ENCODE measurements around the gene YARS2.

YARS2 gene

DNA sequence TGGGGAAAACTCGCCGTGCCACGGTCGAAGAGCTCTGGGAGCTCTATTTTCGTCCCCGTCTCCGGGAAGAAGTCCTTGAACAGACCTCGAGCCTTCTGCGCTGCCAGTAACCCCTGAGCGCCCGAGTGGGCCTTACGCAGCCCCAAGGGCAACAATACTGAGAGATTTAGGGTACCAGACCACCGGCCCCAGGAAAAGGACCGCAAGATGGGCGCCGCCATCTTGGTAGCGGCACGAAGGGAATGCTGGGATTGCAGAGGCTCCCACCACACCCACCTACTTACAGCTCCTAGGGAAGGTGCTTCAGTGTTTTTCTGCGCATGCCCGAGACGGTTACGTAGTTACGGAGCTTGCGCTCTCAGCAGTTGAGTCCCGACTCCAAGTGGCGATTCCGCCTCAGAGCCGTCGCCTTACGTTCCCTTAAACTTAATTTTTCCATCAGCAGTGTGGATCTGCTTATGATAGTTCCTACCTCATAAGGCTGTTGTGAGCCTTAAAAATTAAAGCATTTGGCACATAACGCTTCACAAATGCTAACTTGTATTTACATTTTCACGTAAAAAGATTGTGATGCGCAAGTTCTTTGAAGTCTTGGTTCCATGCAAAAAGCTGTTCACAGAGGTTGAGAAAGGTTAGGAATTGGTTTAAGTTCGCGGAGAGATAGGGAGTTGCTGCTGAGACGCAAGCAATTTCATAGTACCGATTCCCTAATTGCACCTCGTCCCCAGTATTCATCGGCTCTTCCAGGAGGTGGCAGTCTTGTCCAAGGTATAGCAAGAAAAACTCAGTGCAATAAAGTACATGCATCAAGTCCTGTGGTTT is at the start of gene YARS2:
TSS of gene YARS2 (minus strand) at position 244 of the 822 bp plus-strand sequence. CDS start at position 221, 23 bp downstream.
- peak; percentile 98 for DNase-seq

DNA sequence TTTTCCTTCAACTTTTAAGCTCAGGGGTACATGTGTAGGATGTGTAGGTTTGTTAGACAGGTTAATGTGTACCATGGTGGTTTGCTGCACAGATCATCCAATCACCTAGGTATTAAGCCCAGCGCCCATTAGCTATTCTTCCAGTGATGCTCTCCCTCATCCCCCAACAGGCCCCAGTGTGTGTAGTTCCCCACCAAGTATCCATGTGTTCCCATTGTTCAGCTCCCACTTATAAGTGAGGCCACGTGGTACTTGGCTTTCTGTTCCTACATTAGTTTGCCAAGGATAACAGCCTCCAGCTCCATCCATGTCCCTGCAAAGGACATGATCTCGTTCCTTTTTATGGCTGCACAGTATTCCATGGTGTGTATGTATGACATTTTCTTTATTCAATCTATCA is 48.6 kb upstream of the YARS2 start:
- DNase-seq = no peak

DNA sequence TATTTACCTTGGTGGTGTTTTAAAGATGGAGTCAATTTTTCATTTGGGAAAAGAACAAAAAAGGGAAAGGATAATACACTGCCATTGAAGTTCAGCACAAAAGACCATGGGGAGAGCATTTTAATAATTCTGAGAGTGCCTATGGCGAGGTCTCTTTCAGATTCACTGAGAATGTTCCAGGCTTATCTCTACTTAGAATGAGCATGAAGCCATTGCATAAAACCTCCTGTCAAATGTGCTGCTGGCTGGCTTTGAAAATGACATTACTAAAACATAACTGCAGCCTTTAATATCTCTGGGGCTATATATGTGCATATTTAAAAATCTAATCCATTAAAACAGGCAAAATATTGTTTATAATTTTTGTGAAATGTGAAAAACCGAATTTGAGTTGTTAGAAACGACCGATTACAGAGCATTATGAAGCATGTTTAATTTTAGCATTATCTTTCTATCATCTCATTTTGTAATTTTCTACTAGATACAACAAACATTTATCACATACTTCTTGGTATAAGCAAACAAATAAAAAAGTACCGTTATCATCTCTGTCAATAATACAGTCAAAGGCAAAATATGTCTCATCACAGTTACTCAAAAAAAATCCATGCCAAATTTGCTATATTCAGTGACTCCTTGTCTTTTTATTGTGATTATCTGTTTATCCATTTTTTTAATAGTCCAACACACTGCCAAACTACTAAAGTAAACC is 45.7 kb upstream of the YARS2 start:
- DNase-seq = no peak

DNA sequence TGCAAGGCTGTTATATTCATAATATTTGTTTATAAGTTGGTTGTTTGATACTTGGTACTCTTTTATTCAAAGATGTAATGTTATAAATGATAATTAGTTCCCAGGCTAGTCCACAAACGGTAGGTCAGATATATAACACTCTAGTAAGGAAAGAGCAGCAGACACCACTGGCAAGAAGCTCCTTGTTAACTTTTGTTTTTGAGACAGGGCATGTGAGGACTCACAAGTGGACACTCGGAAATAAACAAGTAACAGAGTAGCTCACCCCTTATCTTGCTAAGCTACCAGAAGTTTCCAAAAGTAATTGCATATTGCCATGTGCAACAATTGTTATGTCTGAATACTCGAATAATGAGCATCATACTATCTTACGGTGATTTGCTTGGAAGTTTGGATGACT is 38.6 kb upstream of the YARS2 start:
- DNase-seq = no peak

DNA sequence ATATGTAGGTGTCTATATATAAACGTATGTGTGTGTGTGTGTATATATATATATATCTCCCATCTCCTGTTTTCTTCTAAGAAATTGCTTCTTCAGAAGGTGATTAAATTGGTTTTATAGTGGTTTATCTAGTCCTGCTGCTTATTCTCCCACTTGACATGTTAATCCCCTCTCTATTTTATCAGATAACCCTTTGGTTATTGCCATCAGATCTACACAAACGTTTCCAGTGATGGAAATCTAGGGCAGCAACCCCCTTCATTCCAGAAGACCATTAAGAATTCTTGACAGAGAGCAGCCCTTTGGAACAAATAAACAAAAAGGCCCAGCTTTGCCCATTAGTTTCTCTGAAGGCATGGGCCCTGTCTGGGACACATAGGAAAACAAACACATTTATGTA is 34.2 kb upstream of the YARS2 start:
- no peak for DNase-seq

DNA sequence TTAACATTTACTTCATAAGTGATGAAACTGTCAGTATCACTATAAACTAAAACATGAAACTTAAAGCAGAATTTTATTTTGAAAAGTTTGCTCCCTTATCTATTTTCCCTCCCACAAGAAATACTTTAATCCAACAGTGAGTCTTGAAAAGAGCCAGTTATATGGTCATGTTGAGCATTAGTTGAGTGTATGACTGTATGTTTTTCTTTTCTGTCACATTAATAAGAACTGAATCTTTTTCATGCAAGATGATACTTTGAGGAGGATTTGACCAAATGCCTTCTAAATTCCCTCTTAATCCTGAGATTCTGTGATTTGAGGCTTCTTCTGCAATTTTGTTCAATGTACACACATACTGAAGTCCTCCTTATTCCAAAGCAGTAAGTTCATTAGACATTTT is 33.7 kb upstream of the YARS2 start:
- DNase-seq = no peak

DNA sequence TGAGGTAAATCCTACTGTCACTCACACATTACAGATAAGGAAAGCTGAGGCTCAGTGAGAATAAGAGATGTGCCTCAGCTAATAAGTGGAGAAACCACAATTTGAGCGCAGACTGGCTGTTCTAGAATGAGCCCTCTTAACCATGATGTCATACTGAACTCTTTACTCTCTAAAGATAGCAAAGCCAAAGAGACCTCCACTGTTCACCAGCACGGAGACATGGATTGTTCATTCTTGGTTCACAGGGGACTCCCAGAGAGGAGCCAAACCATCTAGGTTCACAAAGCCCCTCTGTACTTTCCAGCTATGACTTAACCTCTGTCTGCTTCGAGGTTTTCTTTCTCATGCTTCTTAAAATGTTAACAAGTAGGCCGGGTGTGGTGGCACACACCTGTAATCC is 32.7 kb upstream of the YARS2 start:
- DNase-seq = no peak

DNA sequence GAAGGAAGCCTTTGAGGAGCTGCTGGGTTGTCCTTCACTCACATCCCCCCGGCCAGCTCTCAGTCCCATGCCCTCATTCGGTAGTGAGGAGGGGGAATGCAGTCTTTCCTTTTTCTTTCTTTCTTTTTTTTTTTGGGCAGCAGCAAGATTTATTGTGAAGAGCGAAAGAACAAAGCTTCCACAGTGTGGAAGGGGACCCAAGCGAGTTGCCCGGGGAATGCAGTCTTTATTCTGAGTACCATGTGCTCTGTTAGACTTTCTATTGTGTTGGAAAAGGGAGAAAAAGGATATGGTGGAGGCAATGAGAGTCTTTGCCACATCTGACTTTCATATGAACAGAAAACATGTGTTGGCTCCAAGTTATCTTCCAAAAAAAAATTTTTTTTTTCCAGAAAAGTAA is 29.9 kb upstream of the YARS2 start:
- no peak for DNase-seq

DNA sequence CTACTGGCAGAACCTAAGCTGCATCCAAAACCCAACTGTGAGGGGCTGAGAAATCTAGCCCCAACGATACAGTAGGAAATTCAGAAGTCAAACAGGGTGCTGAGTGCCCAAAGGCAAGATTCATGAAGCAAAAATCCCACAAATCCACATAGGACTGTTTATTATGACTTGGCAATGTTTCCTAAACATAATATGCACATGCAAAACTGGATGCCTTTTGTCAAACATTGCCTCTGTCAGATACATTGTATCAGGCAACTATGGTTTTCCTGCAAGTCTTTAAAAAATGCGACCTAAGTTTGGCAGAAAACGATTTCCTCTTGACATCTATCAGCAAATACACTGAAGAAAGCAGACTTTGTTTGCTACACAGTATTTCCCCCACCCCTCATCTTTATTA is 27.3 kb upstream of the YARS2 start:
- no peak for DNase-seq

DNA sequence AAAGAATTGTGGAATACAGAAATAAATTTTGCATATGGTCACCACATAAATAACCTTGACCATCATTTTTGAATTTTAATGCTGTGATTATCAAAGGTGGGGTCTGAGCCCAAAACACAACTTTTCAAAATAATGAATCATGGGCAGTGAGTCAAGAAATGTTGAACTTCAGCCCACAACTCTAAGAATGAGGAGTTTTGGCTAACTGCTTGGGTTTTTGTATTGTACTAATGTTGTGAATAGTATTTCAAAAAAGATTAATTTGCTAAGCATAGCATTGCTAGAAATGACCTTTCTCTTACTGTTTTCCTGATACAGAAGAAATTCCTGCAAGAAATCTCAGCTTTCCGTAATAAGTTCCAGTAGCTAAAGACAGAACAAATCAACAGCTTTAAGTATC is 24.4 kb upstream of the YARS2 start:
- DNase-seq = no peak

DNA sequence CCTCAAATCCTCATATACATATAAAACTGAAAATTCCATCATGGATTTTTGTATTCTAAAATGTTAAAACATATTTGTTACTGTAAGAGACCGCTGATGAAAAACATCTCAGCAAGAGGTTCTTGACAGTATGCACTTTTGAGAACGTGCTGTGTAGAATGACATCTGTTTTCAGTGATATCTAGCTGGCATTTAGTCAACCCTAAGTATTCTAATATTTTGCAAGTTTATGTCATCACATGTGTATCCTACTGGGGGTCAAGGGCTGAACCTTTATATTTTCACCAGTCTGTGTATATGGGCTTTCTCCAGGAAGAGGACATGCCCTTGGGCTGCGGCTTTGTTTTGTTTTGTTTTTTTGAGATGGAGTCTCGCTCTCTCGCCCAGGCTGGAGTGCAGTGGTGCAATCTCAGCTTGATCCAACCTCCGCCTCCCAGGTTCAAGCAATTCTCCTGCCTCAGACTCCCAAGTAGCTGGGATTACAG is 22.0 kb upstream of the YARS2 start:
- no peak for DNase-seq

DNA sequence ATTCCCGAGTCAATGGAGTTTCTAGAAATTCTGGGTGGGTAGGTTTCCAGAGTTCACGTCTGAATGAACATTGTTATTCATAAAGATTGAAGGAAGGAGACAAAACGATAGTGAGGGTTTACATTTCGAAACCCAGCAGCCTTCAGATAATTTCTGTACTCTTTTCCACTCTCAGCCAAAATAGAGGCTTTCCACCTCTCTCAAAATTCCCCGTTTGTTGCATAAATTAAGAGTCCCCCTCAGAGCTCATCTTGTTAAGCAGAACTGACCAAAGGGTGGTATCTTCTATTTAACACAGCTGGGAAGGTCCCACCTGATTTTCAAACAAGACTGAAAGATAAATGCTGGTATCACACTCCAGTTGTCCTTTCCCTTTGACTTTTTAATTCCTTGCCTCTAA is 21.5 kb upstream of the YARS2 start:
- no peak for DNase-seq

DNA sequence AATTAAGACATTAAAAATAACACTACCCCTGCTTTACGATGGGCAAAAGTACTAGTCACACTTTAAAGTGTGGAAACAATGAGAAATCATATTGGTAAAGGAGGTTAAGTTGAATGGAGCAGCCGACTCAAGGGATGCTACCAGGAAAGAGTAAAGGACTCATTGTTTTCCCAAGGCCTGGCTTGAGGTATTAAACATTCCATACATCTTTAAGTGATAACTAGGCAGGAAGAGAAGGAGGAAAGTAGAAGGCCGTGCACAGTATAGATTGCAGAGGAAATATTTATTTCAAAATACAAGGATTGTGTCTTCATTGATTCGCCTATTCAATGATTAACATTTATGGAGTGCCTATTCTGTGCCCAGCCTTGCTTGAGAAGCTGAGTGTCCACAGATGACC is 20.6 kb upstream of the YARS2 start:
- DNase-seq = no peak

DNA sequence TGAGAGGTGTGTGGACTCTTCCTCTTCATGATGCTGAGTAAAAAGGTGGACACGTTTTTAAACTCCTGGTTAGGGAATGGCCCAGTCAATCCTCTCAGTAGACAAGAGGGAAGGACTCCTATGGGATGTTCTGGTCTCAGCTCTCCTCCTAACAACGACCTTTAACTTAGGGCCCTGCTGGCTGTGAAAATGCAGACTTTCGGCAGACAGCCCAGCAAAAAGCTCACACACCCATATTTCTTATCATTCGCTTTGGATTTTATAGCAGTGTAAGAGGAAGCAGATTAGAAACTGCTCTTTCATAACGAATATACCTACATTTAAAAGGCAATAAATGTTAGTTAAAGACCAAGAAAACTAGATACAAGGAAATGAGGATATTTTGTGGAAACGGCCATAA is 18.0 kb upstream of the YARS2 start:
- no peak for DNase-seq

DNA sequence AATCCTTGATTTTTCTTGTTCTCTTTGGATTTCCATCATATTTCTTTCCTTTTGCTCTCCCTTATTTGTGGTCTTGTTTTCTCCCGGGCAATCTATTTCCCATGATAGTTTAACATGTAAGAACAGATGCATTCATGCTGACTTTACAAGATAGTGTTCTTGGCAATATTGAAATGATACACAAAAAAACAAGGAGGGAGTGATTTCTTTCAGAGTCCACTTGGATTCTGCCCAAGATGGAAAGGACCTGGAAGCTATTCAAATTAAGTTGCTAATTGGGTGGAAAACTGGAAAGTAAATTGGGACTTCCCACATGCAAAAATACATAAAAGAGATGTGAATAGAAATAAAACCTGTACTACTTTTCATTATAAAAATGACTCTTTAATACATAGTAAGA is 14.4 kb upstream of the YARS2 start:
- DNase-seq = no peak

DNA sequence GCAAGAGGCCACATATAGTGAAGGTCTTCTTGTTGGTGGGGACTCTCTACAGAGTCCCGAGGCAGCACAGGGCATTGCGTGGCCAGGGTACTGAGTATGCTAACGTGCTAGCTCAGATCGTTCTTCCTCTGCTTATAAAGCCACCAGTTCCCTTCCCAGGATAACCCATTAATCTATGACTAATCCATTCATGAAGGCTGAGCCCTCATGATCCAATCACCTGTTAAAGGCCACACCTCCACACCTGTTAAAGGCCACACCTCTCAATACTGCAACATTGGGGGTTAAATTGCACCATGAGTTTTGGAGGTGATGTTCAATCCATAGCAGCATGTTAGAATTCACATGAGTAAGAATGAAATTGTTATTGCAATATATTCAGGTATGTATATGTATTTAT is 12.8 kb upstream of the YARS2 start:
- no peak for DNase-seq

DNA sequence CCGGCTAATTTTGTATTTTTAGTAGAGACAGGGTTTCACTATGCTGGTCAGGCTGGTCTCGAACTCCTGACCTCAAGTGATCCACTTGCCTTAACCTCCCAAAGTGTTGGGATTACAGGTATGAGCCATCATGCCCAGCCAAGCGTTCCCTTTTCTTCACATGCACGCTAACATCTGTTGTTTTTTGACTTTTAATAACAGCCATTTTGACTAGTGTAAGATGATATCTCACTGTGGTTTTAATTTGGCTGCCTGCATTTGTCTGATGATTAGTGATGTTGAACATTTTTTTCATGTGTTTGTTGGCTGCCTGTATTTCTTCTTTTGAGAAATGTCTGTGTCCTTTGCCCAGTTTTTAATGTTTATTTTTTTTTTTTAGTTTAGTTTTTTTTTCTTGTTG is 10.2 kb upstream of the YARS2 start:
- no peak for DNase-seq

DNA sequence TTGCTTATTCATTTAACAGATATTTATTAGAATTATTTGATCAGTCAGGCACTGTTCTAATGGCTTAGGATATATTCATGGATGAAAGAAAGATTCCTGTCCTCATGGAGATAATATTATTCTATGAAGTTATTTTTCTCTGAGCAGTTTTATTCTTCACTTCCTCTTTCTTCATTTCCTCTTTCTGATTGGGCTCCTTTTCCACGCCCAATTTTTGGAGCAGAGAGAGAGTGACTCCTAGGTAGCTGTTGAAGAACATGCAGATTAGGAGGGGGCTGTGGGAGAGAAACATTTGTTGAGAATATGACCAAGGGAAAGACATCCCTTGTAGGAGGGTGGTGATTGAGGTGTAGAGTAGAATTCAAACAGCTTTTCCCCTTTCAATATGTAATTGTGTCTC is 6.0 kb upstream of the YARS2 start:
- no peak for DNase-seq

DNA sequence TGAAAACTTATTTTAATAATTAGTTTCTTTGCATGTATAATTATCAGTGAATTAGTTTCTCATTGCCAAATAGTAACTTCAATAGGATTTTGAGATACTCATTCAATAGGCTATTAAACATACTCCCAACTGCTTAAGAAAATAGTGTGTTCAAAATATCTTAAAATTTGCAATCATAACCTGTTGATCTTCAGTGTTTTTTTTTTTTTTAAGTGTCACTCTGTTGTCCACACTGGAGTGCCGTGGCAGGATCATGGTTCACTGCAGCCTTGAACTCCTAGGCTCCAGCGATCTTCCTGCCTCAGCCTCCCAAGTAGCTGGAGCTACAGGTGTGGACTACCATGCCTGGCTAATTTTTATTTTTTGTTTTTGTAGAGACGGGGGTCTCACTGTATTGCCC is 1.5 kb upstream of the YARS2 start:
- no peak for DNase-seq

DNA sequence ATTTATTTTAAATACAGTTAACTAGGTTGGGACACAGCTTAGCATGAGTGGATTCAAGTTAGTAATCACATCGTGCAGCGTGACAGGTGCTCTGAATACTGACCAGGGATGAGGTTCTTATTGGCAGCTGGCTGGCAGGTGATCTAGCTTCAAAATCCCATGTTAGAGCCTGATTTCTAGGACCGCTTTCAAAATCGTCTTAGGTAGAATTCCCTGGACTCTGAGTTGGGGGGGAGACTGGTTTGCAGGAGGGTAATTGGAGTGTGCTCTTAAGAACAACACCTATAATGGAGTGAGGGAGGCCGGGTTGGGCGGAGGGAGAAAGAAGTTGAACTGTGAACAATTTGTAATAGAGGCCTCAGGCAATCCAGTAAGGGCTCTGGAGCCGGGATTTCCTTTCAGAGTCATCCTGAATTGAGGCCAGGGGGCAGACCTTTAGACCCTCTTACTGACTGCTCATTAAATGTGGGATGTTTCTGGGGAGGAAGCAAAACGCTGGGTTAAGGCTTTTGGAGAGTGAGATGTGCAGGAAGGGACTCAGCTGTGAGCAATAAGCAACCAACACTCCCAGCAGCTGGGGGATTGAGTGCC is 874 bp upstream of the YARS2 start:
- DNase-seq = no peak

DNA sequence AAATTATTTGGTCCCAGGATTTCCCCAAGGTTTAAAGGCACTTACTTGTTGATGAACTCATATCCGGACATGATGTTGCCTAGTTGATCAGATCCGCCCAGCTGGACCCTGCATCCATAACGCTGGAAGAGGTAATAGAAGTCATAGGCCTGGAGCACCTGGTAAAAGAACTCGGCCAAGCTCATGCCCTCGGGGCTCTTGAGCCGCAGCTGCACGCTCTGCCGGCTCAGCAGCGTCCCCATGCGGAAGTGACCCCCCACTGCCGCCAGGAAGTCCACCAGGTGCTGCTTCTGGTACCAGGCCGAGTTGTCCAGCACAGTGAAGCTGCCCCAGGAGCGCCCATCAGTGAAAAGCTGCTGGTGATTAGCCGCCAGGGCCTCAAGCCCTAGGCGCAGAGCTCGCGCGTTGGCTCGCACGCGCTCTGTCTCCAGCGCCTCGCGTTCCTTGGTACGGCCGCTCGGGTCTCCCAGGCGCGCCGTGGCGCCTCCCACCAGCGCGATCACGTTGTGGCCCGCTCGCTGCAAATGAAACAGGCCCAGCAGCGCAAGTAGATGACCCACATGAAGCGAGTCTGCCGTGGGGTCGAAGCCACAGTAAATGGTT is 545 bp downstream of the YARS2 start:
- DNase-seq = peak; percentile 74

DNA sequence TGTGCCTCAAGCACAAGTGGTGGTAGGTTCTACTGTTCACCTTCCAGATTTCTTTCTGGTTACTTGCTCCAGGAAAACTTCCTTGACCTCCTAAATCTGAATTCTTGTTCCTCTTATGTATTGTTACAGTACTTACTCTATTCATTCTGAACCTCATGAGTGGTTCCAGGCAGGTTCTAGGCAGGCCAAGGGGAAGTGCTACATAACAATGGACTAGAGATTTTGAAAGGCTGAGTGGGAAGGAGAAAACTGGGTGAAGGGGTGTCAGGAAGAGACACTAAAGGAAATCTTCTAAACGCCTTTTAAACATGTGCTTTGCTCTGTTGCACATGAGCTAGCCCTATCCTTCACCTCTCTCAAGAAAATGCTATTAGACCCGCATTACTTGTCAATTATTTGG is 1.6 kb downstream of the YARS2 start:
- no peak for DNase-seq

DNA sequence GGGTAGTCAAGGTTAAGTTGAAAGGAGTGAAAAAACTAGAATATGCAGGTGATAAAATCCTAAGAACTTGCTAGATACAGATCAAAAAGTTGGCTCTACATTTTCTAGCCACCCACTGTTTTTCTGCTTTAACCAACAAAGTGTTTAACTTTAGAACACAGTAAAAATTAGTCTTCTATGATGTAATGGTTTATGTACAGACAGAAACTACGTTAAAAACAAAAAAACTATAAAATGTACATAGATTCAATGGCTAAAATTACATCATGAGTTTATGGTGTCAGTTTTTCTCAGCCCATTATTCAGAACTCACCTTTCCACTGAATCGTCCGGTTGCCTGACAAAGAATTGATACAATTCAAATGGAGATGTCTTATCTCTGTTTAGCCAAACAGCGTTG is 2.1 kb downstream of the YARS2 start:
- no peak for DNase-seq

DNA sequence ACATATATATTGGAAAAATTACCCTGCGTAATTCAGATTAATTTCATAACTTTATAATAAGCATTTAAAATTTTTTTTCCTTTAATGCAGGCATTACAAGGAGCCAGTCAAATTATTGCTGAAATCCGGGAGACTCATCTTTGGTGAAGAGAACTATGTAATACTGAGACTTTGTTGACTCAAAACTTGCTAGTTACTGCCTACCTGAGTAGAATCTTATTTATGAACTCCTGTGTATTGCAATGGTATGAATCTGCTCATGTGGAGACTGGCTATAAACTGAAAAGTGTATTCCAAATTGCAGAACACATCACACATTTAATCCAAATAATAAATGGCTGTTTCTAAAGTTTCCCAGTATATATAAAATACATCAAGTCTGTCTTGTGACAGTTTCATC is 12.4 kb downstream of the YARS2 start:
- no peak for DNase-seq

Data from NCI-H2029 (cell line).